GM19324 (cell line): ENCODE data around the gene KRTAP5-6.

Experiments used
- ATAC-seq: cut with Tn5 transposase; IDR thresholded peaks from one replicate; pipeline ENCODE4 v1.9.1; 2021; ENCODE audit warnings: mild to moderate bottlenecking, moderate library complexity; ENCODE audit not compliant: unreplicated experiment, low FRiP score

The KRTAP5-6 gene

DNA sequence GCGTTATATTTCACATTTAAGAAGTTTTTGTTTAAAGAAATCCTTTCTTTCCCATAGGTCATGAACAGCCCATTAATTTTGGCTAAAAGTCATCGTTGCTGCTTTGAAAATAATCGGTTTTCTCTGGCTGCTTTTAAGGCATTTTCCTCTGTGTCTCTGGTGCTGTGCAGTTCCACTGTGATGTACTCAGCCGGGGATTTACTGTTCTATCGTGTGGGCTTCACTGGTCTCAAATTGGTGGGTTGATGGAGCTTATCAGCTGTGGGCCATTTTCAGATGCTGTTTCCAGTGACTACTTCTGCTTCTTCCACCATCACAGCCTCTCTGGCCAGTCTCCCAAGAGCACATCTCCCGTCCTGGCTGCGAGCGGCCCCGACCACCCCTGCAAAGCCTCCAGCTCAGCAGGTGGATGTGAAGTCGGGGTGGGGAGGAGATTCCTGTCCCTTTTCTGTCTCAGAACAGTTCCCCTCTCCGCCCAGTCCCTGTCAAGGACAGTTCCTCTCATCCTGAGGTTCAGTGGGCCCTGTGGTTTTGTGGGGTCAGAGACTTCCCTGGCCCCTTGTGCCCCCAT, 33.1 kb downstream of the KRTAP5-6 start:
- no peak for ATAC-seq

DNA sequence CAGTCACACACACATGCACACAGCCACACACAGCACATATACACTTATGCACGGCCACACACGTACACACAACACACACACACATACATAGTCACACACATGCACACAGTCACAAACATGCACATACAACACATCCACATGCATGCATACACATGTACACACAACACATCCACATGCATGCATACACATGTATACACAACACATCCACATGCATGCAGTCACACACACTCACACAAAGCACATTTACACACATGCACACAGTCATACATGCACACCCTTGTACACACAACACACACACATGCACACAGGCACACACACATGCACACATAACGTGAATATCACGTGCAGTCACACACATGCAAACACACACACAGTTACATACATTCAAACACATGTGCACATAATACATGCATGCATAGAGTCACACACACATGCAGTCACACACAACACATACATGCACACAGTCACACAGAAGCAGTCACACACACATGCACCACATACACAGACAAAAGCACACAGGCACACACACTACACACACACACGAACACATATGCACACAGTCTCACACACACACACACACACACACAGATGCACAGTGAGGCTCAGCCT, 34.6 kb downstream of the KRTAP5-6 start:
- ATAC-seq = no peak

DNA sequence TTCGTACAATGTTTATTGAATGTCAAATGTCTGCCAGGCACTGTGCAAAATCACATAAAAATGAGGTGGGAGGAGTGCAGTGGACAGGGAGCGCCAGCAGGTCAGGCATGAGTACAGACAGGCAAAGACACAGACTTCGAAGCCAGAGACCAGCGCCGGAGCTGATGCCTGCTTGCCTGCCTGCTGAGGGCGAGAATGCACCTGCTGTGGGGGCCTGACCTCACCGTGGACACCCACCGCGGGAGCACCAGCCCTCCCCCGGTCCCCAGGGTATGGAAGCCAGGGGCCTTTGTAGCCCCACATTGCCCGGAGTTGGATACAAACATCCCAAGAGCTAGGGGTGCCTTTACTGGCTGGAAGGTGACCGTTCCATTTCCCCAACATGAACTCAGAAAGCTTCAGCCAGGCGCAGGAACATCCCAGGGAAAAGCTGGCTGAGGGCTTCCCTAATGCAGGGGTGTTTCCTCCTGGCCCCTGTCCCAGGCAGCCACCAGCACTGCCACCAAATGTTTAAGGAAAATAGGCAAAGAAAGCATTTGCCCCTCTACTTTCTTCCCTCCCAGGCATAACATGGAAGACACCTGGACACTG, 35.5 kb downstream of the KRTAP5-6 start:
- ATAC-seq = no peak

DNA sequence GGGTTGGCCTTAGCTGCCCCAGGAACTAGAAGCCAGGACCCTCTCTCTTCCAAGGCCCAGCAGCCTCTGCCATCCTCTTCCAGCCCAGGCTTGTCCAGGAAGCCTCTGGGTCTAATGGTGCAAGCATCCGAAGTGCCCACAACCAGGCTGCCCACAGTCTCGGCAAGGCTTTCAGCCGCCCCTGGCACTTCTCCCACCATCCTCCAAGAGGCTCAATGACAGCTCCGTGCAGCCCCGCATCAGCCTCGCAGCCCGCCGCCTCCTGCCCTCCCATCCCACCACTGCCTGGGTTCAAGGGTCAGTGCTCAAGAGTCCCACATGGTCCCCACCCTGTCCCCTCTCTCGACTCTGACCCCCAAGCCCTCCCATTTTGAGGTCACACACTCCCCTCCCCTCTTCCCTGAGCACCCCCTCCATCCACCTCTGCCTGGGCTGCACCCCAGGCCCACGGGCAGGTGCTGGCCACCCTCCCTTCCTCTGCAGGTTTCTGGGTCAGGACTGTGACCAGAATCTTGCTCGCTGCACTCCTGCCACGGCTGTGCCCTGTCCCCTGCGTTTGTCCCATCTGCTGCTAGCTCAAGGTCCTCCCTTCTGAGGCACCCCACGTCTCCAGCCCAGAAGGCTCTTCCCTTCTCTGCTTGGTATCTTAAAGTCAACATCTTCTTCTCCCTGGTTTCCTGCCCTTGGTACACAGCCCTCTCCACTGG, 36.2 kb downstream of the KRTAP5-6 start:
- ATAC-seq = no peak

DNA sequence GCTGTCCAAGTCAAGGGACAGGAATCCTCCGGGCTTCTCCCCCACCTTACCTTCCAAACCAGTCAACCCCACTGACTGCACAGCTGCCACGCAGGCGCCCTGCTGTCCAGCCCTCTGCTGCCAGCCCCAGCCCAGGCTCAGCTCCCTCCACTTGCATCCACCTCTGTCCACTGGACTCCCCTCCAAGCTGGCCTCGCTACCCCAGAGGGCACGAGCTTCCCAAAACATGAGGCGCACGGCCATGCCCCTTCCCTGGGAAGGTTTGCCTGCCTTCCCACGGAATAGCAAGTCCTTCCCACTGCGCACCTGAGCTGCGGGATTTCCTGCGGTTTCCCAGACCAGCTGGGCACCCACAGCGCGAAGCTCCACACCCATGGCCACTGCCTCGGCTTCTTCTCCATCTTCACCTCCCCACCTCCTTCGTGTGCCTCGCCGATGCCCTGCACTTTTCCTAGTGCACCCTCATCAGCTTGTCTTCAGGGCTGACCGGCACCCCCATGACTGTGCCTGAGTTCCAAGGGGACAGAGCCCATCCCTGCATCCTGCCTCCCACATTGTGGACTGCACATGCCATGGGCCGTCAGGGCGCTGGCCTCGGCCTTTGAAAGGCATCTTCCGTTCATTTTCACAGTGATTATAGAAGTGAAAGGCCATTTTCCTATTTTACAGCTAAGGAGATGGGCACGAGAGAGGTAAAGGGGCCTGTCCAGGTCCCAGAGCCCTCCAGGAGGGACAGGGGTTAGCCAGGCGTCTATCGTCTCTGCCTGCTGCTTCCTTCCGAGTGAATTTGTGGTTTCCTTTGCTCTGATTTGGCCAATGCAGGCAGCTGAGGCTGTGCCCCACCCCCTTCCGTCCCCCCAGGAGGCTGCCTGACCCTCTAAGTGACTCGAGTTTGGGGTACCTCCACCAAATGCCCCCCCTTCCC, 37.0 kb downstream of the KRTAP5-6 start:
- no peak for ATAC-seq

DNA sequence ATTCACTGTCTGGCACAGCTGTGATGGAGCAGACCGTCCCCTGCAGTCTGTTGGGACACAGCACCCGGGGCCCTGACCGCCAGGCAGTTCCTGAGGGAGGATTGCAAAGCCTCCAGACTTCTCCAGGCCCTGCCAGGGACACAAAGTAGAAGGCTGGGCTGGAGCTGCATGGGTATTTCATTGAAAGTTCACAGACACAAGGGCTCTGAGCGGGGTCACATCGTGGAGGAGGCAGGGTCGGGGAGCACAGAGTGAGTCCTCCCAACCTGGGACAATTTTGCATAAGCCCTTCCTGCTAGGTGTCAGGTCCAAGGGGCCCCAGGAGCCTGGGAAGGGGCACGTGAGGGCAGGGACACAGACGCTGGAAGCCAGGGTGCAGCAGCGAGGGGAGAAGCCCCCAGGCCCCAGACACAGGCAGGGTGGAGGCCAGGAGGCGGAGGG, 37.7 kb downstream of the KRTAP5-6 start:
- ATAC-seq = no peak

DNA sequence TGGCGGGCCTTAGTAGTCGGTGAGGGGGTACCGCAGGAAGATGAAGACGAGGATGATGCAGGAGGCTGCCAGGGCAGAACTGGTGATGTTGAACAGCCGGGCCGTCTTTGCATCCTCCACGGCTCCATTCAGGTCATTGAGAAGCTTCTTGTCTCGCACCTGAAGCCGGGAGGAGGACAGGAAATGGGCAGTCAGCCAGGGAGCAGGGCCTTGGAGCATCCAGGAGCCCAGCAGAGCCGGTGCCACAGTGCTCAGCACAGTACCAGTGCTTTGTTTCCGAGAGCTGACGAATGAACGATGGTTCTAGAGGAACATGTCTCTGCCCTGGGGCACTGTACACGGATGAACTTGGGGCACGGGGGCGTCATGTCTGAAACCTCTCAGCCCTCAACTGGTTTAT, 38.3 kb downstream of the KRTAP5-6 start:
- ATAC-seq = no peak

DNA sequence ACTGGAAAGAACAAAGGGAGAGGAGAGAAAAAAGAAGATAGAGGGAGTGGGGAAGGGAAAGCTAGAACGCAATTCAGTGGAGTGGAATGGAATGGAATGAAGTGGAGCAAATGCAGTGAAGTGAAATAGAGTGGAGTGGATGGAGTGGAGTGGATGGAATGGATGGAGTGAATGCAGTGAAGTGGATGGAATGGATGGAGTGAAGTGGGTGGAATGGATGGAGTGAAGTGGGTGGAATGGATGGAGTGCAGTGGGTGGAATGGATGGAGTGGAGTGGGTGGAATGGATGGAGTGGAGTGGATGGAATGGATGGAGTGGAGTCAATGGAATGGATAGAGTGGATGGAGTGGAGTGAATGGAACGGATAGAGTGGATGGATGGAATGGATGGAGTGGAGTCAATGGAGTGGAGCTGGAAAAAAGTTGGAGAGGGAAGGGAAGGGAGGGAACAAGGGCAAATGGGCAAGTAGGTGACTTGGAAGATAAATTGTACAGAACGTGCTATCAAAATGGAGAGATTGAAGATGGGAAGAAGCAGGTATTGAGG, 39.5 kb downstream of the KRTAP5-6 start:
- no peak for ATAC-seq

DNA sequence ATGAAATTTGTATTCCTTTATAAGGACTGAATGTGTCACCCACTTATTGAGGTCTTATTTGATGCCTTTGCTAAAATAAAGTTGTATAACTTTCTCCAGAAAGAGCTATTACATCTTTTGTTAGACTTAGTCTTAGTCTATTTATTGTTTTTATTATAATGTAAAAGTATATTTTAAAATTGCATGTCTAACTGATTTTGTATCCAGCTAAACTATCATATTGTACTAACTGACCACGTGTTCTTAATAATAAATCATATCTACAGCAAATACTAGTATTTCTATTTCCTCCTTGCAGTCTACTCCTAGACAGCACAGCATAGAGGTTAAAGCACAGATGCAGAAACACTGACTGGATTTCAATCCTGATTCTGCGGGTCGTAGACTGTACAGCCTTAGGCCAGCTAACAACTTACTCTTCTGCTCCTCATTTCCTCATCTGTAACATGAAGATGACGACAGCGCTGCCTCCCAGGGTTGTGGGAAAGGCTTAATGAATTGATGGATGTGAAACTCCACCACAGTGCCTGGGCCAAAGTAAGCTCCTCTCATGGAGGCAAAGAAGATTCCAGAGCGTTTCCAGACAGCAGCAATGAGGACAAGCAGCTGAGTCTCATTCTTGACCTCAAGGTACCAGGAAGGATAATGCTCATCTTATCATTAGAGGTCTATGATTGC, 40.2 kb downstream of the KRTAP5-6 start:
- no peak for ATAC-seq

DNA sequence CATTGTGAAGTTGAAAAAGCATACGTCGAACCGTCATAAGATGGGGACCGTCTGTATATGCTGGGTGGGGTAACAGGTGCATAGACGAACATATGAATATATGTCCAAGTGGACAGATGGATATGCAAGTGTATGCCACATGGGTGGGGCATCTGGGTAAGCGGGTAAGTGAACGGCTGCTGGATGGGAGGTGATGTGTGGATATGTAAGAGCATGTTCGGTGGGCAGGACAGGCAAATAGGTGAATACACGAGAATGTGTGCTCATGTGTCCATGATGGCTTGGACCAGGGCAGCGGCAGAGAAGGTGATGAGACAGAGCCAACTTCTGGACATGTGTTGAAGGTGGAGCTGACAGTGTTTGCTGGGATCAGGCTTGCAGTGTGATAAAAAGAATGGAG, 41.4 kb downstream of the KRTAP5-6 start:
- no peak for ATAC-seq

DNA sequence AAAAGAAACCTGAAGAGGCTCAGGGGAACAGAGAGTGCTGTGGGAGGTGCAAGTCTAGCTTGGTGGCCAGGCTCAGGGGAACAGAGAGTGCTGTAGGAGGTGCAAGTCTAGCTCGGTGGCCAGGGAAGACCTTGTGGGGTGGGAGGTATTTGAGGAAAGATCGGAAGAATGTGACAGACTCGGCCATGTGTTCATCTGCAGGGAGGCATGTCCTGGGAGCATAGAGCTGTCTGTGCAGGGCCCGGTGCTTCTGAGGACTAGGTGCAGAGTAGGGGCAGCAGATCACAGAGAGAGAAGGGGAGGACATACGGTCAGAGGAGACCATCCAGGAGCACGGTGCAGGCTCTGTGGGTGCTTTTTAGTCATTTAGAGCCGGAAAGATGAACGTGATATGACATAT, 42.6 kb downstream of the KRTAP5-6 start:
- ATAC-seq = no peak

DNA sequence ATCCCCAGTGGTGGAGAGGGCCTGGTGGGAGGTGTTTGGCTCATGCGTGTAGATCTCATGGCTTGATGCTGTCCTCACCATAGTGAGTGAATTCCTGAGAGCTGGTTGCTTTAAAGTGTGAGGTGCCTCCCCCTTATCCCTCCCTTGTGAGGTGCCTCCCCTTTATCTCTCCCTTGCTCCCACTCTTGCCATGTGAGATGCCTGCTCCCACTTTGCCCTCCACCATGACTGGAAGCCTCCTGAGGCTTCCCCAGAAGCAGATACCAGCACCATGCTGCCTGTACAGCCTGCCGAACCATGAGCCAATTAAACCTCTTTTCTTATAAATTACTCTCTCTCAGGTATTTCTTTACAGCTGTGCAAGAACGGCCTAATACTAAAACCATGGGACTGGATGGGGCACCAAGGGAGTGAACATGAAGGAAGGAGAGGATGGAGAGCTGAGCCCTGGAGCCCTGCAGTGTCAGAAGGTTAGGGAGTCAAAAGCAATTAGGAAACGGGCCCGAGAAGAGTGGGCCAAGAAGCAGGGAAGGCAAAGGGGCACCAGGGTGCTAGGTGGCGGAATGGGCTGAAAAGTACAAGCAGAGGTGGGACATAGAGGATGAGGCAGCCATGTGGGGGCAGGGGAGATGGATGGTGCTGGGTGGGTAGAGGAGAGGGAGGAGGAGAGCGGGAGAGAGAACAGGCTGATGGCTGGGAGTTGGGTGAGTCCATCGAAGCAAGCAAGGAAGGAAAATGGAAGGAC, 44.0 kb downstream of the KRTAP5-6 start:
- ATAC-seq = no peak

DNA sequence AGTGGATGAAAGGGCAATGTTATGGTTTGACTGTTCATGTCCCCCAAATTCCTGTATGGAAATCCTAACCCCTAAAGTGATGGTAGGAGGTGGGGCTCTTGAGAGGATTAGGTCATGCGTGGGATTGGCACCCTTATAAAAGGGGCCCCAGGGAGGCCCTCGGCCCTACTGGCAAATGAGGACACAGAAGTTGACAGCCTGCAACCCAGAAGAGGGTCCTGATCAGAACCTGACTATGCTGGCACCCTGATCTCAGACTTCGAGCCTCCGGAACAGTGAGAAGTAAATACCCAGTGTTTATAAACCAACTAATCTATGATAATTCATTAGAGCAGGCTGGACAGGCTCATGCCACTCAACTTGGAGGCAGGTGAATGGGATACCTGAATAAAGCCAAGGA, 44.7 kb downstream of the KRTAP5-6 start:
- no peak for ATAC-seq

DNA sequence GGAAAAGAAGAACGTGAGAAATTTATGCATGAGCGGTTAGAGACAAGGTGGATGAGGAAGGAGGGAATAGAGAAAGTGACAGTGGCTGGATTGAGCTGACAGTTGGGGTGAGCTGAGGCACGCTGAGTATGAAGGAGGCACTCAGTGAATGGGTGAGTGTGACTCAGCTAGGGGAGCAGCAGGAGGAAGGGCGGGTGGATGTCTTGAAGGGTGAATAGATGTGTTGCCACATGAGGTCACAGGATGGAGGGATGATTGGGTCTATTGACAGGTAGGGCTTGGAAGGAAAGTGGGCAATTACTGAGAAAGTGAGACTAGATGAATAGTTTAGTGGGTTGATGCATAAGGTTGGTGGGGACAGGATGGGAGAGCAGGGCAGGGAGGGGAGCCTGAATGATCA, 45.4 kb downstream of the KRTAP5-6 start:
- no peak for ATAC-seq

DNA sequence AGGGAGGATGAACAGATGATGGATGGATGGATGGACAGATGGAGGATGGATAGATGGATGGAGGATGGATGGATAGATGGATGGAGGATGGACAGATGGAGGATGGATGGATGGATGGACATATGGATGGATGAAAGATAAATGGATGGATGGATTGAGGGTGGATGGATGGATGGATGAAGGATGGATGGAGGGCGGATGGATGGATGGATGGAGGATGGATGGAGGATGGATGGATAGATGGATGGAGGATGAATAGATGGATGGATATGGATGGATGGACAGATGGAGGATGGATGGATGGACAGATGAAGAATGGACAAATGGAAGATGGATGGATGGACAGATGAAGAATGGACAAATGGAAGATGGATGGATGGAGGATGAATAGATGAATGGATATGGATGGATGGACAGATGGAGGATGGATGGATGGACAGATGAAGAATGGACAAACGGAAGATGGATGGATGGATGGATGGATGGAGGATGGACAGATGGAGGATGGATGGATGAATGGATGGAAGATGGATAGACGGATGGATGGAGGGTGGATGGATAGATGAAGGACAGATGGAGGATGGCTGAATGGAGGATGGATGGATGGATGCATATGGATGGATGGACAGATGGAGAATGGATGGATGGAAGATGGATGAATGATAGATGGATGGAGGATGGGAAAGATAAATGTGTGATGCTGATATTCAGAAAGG, 46.0 kb downstream of the KRTAP5-6 start:
- ATAC-seq = no peak

DNA sequence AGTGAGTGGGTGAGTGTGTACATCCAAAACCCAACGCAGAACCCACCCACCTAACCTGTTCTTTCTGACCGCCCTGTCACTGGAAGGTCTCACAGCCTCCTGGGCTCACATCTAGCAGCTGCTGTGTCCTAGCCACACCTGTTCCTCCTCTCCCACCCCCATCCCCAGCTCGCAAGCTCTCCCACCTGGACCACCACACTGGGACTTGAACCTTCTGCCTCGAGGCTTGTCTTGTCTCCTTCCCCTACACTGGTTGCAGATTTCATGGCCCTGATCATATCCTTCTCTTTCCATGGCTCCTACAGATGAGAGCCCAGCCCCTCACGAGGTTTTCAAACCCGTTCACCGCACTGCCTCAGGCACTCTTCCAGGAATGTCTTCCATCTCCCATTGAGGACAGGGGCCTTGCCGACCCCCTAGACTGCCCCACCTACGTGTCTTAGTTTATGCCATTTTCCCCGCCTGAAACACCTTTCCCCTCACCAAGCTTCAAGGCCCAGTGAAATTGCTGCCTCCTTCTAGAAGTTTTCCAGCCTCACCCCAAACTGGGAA, 46.7 kb downstream of the KRTAP5-6 start:
- no peak for ATAC-seq

DNA sequence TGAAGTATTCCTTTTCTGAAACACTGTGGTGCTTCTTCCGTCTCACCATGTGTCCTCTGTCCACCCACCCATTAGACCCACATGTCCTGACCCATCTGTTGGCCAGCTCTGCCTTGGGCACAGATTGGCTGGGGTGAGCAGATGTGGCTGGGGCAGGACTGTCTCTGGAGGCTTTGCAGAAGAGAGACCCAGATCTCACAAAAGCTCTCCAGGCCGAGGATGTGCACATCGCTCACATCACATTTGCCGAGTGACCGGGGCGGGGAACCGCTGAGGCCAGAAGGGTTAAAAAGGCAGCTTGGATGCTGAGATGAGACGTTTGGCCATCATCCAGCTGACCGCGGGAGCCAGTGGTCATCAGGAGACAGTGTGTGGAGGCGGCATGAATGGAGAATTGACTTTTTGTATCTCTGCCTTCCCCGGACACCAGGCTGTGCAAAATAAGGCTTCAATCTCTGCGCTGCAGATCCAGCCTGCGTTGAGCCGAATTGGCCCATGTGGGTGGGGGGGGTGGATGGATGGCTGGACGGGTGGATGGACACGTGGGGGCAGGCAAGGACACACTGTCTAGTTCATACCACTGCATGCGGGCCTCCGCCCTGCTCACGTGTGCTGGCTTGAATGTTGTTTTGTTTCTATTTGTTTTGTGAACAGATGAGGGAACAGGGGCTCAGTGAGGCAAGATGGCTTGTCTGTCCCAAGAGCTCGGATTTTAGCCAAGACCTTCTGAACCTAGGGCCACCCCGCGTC, 47.3 kb downstream of the KRTAP5-6 start:
- ATAC-seq = no peak
